ENCODE measurements around the gene RAB40B. TPM values are rescaled to one million over a fixed set of nuclear protein-coding genes. Genes with fewer than 3 reads are reported as not detected.
"Not testable (repeated sequence)": the region's sequence is repeated elsewhere in the genome, so short reads cannot be mapped to it uniquely, and the experiment has no call there.

The RAB40B gene
- polyA plus RNA-seq, 1 donor, result 18.0 TPM

DNA sequence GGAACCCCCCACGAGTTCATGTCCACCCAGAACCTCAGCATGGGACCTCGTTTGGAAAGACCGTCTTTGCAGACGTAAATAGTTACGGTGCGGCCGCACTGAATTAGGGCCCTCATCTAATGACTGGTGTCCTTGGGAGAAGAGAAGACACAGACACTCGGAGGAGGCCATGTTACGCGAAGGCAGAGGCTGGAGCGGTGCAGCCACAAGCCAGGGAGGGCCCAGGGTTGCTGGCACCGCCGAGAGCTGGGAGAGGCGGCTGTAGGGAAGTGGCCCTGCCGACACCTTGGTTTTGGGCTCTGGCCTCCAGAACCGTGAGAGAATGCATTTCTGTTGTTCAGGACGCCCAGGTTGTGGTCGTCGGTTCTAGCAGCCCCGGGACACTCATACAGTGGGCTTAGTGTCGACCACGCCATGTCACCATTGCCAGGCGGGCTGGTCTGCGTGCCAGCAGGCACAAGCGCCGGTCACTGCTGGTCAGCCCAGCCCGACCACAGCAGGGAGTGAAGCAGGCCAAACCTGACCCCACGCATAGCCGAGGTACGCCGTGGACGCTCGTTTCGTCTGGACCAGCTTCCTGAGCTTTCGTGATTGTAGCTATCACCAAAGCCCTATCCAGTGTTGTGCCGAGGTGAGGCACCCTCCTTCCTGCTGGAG, 39.6 kb downstream of the RAB40B start:
- H3K36me3 ChIP-seq (ENCODE audit: control insufficient read depth, insufficient read depth, low read length), result peaks cover 58% of the 10 kb centered on the region
- peaks cover 17% of the 10 kb centered on the region for H3K9me3 ChIP-seq (ENCODE audit: control insufficient read depth, low read depth, low read length)
- H3K4me3 ChIP-seq (ENCODE audit: low read length), result no peak overlapping the region
- peaks cover 16% of the 10 kb centered on the region for H3K4me1 ChIP-seq (ENCODE audit: control insufficient read depth, insufficient read depth, low read length)
- no peak for DNase-seq
- no peaks in the 10 kb centered on the region for H3K27me3 ChIP-seq (ENCODE audit: control insufficient read depth, insufficient read depth, low read length)
- H3K27ac ChIP-seq (ENCODE audit: low read length), result no peak overlapping the region
- WGBS (ENCODE audit: insufficient coverage, low lambda C conversion rate), result no CpG with 5 or more reads among the region's 36 CpGs

DNA sequence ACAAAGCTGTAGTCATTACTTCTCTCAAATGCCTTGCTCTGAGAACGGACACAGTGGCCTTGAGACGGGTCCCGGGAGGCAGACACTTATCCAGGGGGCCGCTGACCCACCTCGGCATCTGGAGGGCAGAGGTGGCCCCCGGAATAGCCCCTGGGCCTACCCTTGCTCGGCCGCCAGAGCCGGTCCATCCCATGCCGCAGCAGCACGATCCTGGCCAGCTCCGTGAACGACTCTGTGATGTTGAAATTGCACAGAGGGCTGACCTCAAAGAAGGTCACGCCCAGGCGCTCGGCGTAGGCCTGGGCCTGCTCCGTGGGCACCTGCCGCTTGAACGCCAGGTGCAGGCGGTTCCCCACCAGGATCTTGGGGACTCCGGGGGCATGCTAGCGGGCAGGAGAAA, 40.2 kb downstream of the RAB40B start:
- no CpG with 5 or more reads among the region's 23 CpGs for WGBS (ENCODE audit: insufficient coverage, low lambda C conversion rate)
- Histone ChIP-seq H3K9me3 (ENCODE audit: control insufficient read depth, low read depth, low read length) (peaks cover 17% of the 10 kb centered on the region), H3K4me3 (ENCODE audit: low read length) (no peak overlapping the region), H3K36me3 (ENCODE audit: control insufficient read depth, insufficient read depth, low read length) (peaks cover 53% of the 10 kb centered on the region), H3K4me1 (ENCODE audit: control insufficient read depth, insufficient read depth, low read length) (peaks cover 17% of the 10 kb centered on the region), H3K27me3 (ENCODE audit: control insufficient read depth, insufficient read depth, low read length) (no peaks in the 10 kb centered on the region), H3K27ac (ENCODE audit: low read length) (no peak overlapping the region)
- no peak for DNase-seq

DNA sequence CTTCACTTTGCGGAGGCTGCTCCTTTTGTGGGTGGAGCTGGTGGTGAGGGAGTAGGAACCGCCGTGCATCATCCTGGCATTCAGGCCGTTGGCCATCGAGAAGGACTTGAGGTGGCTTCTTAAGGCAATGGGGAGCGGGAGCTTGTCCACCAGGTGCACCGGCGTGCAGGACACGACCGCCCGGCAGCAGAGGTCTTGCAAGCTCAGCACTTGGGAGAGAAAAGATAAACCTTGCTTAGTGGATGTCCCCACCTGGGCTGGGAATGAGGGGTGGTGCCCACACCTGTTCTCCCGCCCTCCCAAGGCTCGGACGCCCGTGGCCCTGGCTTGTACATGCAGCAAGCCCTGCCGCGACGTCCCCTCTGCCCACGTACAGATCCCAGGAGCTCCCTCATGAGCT, 40.6 kb downstream of the RAB40B start:
- no CpG with 5 or more reads among the region's 19 CpGs for WGBS (ENCODE audit: insufficient coverage, low lambda C conversion rate)
- no peak for DNase-seq
- Histone ChIP-seq H3K9me3 (ENCODE audit: control insufficient read depth, low read depth, low read length) (peaks cover 17% of the 10 kb centered on the region), H3K4me1 (ENCODE audit: control insufficient read depth, insufficient read depth, low read length) (peaks cover 17% of the 10 kb centered on the region), H3K27ac (ENCODE audit: low read length) (no peak overlapping the region), H3K4me3 (ENCODE audit: low read length) (no peak overlapping the region), H3K36me3 (ENCODE audit: control insufficient read depth, insufficient read depth, low read length) (peaks cover 49% of the 10 kb centered on the region), H3K27me3 (ENCODE audit: control insufficient read depth, insufficient read depth, low read length) (no peaks in the 10 kb centered on the region)

DNA sequence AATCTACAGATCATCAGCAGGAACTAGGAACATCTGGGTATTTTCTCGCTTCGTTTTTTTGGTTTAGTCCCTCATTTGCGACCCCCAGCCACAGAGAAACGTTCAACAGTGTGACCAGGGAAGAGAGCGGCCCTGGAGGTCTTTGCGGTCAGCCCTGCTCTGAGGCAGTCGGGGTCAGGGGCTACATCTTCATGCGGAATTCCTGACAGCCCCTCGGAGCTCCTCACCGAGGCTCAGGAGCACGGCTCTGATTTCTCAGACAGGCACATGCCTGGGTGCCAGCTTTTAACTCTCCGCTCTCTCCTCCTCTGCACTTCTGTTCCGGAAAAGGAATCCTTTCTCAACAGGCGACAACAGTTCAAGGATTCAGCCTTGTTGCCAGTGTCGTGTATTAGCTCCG, 42.2 kb downstream of the RAB40B start:
- no peak overlapping the region for H3K4me3 ChIP-seq (ENCODE audit: low read length)
- 100% methylated on average over 1 of the region's 16 CpGs for WGBS (ENCODE audit: insufficient coverage, low lambda C conversion rate)
- peaks cover 17% of the 10 kb centered on the region for H3K4me1 ChIP-seq (ENCODE audit: control insufficient read depth, insufficient read depth, low read length)
- H3K27ac ChIP-seq (ENCODE audit: low read length), result no peak overlapping the region
- DNase-seq, result no peak
- H3K27me3 ChIP-seq (ENCODE audit: control insufficient read depth, insufficient read depth, low read length), result no peaks in the 10 kb centered on the region
- peaks cover 17% of the 10 kb centered on the region for H3K9me3 ChIP-seq (ENCODE audit: control insufficient read depth, low read depth, low read length)
- peaks cover 43% of the 10 kb centered on the region for H3K36me3 ChIP-seq (ENCODE audit: control insufficient read depth, insufficient read depth, low read length)

DNA sequence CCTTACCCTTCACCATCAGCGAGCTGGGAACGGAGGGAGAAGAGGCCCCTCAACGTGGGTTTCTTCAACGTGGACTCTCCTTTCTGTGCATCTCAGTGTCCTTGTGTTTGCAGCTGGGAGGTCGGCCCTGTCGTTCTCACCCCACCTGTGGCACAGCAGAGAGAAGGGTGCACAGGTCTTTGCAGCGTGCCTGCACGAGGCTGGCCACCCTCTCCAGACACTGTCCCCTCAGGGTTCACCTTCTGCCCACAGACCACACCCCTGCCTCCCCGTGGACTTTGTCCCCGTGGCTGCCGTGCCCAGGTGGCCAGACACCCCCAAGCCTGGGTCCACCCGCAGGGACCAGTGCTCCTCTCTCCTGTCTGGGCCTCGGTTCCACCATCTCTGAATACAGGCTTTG, 43.0 kb downstream of the RAB40B start:
- Histone ChIP-seq H3K36me3 (ENCODE audit: control insufficient read depth, insufficient read depth, low read length) (peaks cover 37% of the 10 kb centered on the region), H3K27ac (ENCODE audit: low read length) (peak overlapping the region; percentile 77), H3K9me3 (ENCODE audit: control insufficient read depth, low read depth, low read length) (peaks cover 17% of the 10 kb centered on the region), H3K4me1 (ENCODE audit: control insufficient read depth, insufficient read depth, low read length) (peaks cover 17% of the 10 kb centered on the region), H3K4me3 (ENCODE audit: low read length) (no peak overlapping the region), H3K27me3 (ENCODE audit: control insufficient read depth, insufficient read depth, low read length) (no peaks in the 10 kb centered on the region)
- DNase-seq, result peak in 1 of 2 donors; percentile 65
- no CpG with 5 or more reads among the region's 13 CpGs for WGBS (ENCODE audit: insufficient coverage, low lambda C conversion rate)

DNA sequence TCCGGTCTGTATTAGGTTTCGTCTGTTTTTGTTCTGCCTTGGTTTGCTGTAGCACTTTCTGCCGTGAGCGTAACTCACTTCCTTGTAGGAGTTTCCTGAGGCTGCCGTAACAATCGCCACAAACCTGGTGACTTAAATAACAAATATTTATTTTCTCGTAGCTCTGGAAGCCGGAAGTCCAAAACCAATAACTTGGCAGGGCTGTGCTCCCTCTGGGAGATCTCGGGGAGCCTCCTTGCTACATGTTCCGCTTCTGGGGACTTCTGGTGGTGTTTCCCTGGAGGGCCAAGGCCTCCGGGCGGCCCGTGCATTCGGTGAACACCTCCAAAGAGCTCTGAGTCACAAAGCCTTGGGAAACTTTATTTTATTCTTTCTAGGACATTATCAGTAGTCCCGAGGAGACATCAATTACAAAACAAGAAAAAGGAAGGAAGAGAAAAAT, 43.4 kb downstream of the RAB40B start:
- peak in 1 of 2 donors; percentile 63 for DNase-seq
- Histone ChIP-seq H3K9me3 (ENCODE audit: control insufficient read depth, low read depth, low read length) (peaks cover 17% of the 10 kb centered on the region), H3K27ac (ENCODE audit: low read length) (peak overlapping the region; percentile 77), H3K4me1 (ENCODE audit: control insufficient read depth, insufficient read depth, low read length) (peaks cover 17% of the 10 kb centered on the region), H3K36me3 (ENCODE audit: control insufficient read depth, insufficient read depth, low read length) (peaks cover 32% of the 10 kb centered on the region), H3K4me3 (ENCODE audit: low read length) (no peak overlapping the region), H3K27me3 (ENCODE audit: control insufficient read depth, insufficient read depth, low read length) (no peaks in the 10 kb centered on the region)
- WGBS (ENCODE audit: insufficient coverage, low lambda C conversion rate), result 33% methylated on average over 1 of the region's 15 CpGs

DNA sequence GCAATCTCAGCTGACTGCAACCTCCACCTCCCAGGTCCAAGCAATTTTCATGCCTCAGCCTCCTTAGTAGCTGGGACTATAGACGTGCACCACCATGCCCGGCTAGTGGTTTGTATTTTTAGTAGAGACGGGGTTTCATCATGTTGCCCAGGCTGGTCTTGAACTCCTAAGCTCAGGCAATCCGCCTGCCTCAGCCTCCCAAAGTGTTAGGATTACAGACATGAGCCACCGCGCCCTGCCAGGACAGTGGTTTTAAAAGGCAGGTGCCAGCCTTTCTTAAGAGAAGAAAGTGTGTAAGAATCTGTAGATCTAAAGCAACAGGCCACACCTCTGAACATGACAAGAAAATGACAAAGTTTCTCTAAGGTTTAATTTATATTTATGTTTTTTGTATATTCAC, 43.9 kb downstream of the RAB40B start:
- H3K27ac ChIP-seq (ENCODE audit: low read length), result peak overlapping the region; percentile 77
- DNase-seq; H3K27me3 ChIP-seq (ENCODE audit: control insufficient read depth, insufficient read depth, low read length); H3K4me3 ChIP-seq (ENCODE audit: low read length): not testable (repeated sequence)
- WGBS (ENCODE audit: insufficient coverage, low lambda C conversion rate), result no CpG with 5 or more reads among the region's 6 CpGs
- peaks cover 17% of the 10 kb centered on the region for H3K9me3 ChIP-seq (ENCODE audit: control insufficient read depth, low read depth, low read length)
- peaks cover 17% of the 10 kb centered on the region for H3K4me1 ChIP-seq (ENCODE audit: control insufficient read depth, insufficient read depth, low read length)
- peaks cover 29% of the 10 kb centered on the region for H3K36me3 ChIP-seq (ENCODE audit: control insufficient read depth, insufficient read depth, low read length)

DNA sequence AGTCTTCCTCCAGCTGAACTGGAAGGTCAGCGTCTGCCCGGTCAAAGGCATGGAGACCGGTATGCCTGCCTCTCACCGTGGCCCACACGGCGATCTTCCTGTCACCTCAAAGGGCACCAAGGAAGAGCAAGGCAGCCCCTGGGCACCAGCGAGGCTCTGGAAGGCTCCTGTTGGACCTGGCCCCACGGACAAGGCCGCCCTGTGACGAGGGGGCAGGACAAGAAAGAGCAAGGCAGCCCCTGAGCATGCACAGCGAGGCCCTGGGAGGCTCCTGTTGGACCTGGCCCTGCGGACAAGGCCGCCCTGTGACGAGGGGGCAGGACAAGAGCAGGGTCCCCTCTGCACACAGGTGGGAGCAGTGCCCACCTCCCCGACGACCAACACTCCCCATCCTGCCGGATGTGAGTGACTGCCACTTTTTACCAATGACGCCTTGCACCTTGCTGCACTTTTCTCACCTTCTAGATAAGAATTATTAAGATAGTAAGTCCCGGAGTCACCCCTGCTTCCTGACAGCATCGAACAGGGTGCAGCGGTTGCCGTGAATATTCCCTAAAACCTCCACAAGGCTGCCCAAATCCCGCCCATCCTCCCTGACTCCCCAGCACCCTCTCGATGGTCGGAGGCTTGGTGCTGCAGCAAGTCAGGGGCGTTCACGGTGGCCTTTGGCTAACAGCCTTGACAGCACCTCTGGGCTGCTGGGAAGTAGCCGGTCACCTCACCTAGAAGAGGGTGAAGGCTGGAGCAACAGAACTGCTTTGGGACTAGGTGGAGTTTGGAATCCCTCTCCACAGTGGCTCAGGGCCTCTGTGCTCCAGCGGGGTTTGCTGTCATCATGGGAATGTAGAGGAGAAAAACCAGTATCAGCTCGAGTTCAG, 44.6 kb downstream of the RAB40B start:
- Histone ChIP-seq H3K9me3 (ENCODE audit: control insufficient read depth, low read depth, low read length) (peaks cover 12% of the 10 kb centered on the region), H3K36me3 (ENCODE audit: control insufficient read depth, insufficient read depth, low read length) (peaks cover 23% of the 10 kb centered on the region), H3K4me3 (ENCODE audit: low read length) (no peak overlapping the region), H3K4me1 (ENCODE audit: control insufficient read depth, insufficient read depth, low read length) (peaks cover 17% of the 10 kb centered on the region), H3K27me3 (ENCODE audit: control insufficient read depth, insufficient read depth, low read length) (no peaks in the 10 kb centered on the region), H3K27ac (ENCODE audit: low read length) (peak overlapping the region; percentile 77)
- DNase-seq, result no peak
- WGBS (ENCODE audit: insufficient coverage, low lambda C conversion rate), result no CpG with 5 or more reads among the region's 30 CpGs

DNA sequence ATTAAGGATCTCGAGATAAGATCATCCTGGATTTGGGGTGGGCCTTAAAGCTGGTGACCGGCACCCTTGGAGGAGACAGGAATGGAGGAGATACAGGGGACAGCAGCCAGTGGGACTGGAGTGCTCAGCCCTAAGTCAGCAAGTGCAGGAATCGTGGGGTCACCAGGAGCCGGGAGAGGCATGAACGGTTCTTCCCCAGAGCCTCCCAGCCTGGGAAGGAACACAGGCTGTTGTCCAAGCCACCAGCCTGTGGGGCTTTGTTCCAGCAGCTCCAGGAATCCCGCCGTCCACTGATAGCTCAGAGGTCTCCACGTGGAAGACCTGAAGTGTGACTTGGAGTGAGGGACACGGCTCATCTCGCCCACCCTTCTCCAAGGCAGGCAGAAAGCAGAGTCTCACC, 47.8 kb downstream of the RAB40B start:
- H3K4me1 ChIP-seq (ENCODE audit: control insufficient read depth, insufficient read depth, low read length), result peaks cover 27% of the 10 kb centered on the region
- no peak for DNase-seq
- WGBS (ENCODE audit: insufficient coverage, low lambda C conversion rate), result no CpG with 5 or more reads among the region's 10 CpGs
- peaks cover 3% of the 10 kb centered on the region for H3K9me3 ChIP-seq (ENCODE audit: control insufficient read depth, low read depth, low read length)
- H3K36me3 ChIP-seq (ENCODE audit: control insufficient read depth, insufficient read depth, low read length), result no peaks in the 10 kb centered on the region
- no peak overlapping the region for H3K4me3 ChIP-seq (ENCODE audit: low read length)
- no peak overlapping the region for H3K27ac ChIP-seq (ENCODE audit: low read length)
- no peaks in the 10 kb centered on the region for H3K27me3 ChIP-seq (ENCODE audit: control insufficient read depth, insufficient read depth, low read length)

DNA sequence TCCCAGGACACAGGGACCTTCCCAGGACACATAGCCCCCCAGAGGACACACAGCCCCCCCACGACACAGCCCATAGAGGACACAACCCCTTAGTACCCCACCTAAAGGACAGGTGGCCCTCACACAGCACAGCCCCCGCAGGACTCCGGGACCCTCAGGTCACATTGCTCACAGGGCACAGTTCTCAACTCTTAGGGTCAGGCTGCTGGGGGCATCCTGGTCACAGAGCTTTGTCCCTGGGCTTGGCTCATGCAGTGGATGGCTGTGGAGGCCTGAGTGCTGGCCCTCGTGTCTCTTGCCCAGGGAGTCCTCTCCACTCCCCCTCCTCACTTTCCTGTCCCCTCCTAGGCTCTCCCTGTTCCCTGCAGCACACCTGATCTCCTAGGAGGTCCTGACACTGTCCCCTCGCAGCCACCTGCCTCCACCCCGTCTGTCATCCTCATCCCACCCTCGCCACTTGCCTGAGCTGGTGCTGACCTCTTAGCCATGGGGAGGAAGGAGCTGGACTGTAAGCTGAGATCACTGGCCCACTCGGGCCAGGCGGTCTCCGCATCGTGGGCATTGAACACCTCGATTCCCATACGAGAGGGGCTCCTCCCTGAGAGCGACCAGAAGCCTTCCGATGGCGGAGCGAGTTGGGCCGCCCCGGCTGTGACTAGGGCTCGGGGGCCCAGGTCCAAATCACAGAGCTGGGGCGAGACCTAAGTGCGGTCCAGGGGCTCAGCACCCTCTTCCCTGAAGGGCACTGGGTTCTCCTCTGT, 48.8 kb downstream of the RAB40B start:
- Histone ChIP-seq H3K4me3 (ENCODE audit: low read length) (no peak overlapping the region), H3K36me3 (ENCODE audit: control insufficient read depth, insufficient read depth, low read length) (no peaks in the 10 kb centered on the region), H3K27me3 (ENCODE audit: control insufficient read depth, insufficient read depth, low read length) (no peaks in the 10 kb centered on the region), H3K27ac (ENCODE audit: low read length) (no peak overlapping the region), H3K4me1 (ENCODE audit: control insufficient read depth, insufficient read depth, low read length) (peaks cover 18% of the 10 kb centered on the region), H3K9me3 (ENCODE audit: control insufficient read depth, low read depth, low read length) (peaks cover 3% of the 10 kb centered on the region)
- DNase-seq, result peak in 1 of 2 donors; percentile 8
- WGBS (ENCODE audit: insufficient coverage, low lambda C conversion rate), result no CpG with 5 or more reads among the region's 22 CpGs

Measured in large intestine (tissue), 3 donors.